Cortex of kidney (tissue), 1 donor: ENCODE data around the gene VAV2.

Experiments
- DNase-seq: peaks from one replicate; lab custom pipeline; 2025; lab: John Stamatoyannopoulos, UW

The VAV2 gene

DNA sequence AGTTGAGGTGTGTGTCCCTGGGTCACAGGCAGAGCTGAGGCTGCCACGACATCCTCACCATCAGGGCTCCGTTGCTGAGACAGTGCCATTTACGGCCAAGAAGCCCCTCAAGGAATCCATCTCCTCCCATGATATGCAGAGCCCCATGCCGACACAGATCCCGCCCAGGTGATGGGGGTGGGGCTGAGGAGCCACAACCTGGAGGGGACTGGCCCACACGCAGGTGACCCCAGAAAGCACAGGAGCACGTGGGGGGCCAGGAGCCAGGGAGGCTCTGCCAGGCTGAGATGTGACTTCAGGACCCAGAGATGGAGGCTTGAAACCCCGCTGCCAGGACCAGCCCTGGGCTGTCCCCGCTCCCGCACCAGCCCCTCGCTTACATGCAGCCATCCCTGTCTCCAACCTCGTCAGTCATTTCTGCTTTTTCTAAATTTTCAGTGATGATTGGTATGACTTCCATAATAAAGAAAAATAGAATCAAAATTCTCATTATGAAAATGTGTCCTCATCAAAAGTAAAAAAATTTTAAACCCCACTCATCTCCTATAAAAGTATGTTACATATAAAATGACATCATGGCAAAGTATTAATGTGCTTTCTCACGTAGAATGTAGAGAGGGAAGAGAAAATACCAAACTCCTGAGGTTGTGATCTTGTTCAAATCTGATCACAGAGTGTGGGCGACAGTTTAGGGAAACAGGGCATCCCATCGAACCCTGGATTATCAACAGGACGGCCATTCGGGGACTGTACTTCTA lies 155.9 kb downstream of the VAV2 start:
- DNase-seq = no peak

DNA sequence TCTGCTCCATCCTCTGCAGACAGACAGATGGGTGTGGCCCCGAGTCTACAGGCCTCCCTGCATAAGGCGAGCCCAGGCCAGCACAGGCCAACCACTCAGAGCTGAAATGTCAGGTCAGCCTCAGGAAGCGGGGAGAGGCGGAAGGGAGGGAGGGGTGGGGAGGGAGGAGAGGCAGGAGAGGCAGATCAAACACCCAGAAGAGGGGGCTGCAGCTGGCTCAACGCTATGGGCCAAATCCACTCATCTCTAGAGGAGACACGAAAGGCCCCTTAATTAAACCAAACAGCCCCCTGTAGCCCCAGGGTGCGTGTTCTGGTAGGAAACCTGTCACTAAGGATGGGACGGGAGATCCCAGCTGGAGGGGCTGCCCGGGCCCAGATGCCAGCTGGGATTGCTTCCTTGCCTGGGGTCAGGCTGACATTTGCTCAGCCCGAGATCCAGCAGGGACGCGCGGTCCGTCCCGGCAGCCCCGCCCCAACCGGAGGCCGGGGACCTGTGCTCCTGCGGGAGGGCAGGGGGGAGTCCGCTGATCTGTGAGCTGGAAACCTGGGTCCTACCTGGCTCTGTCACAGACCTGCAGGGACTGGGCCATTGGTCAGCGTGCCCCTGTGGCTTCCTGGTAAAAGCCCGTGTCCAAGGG lies 156.7 kb downstream of the VAV2 start:
- DNase-seq = no peak

DNA sequence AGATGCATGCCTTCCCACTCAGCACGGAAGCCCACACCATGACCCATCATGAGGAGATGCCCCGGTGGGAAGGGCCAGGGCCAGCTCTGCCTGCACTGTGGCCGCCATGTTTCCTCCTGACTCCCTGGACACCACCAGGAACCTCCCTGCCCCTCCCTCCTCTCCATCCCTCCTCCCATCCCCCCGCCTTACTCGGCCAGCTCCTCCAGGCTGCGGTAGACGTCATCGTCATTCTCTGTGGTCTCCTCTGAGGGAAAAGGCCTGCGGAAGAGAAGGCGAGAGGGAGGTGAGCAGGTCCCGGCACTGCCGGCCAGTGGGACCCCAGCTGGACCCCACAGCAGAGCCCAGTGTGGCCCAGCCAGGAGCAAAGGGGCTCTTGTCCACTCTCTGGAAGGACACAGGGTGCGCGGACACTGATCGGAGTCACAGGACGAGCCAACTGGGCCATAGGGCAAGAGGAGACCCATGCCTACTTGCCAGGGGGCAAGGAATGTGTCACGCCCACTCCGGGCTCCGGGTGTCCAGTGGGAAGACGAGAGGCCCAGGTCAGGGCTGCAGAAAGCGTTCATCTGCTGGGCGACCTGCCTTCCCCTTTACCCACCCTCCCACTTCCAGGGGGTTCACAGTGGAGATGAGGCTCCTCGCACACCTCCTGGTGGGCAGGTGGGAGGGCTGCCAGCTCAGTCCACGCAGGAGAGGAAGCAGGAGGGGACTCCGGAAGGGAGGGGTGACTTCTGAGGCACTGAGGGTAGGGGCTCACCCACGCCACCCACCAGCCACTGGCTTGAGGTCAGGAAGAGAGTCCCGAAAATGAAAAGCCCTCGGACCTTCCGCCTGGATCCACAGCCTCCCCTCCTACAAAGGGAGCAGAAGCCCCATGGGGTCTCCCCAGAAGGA lies 157.8 kb downstream of the VAV2 start:
- DNase-seq = no peak

DNA sequence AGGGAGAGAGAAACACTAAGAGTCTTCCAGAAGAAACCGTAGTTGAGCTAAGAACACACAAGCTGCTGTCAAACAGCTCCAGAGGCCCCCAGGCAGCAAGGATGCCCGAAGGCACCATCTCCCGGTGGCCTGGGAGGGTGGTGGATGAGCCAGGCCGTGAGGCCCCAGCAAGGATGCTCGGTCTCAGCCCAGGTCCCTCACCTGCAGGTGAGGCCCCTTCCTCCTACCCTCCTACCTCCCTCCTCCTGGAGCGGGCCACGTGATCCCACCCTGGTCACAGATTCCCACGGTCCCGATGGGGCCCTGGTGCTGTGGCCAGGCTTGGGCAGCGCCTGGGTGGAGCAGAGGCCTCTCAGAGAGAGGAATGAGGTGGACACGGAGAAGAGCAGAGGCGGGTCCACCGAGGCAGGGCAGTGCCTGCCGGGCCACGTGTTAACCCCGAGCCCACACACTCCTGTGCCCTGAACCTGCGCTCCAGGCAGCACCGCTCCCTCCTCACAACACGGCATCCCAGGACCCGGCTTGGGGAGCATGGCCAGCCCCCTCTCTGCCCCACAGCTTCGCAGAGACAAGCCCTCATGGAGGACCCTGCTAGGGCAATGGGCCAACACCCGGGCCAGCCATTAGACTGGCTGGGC lies 158.6 kb downstream of the VAV2 start:
- no peak for DNase-seq

- no peak for DNase-seq
Measured at GRCh38 chr9:133832877-133833276, 159.2 kb downstream of the VAV2 start.

DNA sequence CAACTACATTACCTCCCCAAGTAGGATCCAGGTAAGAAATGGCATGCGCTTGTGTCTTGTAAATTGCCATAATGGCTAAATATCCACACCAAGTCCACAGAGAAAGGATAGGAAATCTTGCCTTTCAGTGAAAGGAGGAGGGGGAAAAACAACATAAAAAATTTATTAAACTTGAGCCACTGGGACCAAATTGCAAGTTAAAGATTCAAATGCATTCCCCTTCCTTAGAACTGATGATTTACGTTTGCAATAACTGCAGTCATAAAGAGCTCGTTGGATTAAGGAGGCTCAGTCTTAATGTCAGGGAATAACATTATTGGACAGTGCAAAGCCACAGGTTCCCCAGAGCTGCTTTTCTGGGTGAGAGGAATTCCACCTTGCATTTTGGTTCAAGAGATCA lies 161.4 kb downstream of the VAV2 start:
- no peak for DNase-seq

- no peak for DNase-seq
Measured at GRCh38 chr9:133830310-133830709, 161.8 kb downstream of the VAV2 start.

- no peak for DNase-seq
Measured at GRCh38 chr9:133828338-133828997, 163.7 kb downstream of the VAV2 start.

DNA sequence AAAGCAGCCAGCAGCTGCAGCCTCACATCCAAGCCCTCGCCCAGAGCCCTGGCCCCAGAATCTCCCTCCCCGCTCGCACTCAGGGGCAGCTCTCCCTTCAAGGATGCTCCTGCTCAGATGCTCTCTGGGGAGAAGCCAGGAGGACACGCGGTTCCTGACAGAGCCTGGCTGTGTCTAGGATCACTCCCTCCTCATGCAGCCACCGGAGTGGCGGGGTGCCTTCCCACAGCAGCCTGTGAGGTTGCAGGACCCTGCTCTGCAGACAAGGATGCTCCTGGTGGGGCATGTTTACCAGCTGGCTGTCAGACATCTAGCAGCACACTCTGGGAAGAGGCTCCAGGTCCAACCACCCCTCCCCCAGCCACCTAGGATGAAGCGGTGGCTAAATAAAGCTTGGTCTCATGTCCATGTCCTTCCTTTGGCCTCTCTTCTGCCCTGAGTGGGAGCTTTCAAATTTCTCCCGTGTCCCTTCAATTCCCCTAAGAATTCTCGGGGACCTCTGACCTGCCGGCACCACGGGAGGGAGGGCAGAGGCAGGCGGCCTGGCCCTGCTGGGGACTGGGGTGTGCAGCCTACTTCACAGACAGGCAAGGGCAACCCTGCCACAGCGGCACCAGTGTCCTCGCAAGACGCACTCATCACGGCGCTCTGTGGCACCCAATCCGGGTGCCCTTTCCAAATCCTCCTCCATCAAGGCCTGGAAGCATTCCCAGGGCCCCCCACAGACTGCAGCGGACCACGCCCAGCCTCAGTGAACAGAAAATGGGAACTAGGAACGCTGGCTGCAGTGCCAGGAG lies 165.6 kb downstream of the VAV2 start:
- DNase-seq = no peak

DNA sequence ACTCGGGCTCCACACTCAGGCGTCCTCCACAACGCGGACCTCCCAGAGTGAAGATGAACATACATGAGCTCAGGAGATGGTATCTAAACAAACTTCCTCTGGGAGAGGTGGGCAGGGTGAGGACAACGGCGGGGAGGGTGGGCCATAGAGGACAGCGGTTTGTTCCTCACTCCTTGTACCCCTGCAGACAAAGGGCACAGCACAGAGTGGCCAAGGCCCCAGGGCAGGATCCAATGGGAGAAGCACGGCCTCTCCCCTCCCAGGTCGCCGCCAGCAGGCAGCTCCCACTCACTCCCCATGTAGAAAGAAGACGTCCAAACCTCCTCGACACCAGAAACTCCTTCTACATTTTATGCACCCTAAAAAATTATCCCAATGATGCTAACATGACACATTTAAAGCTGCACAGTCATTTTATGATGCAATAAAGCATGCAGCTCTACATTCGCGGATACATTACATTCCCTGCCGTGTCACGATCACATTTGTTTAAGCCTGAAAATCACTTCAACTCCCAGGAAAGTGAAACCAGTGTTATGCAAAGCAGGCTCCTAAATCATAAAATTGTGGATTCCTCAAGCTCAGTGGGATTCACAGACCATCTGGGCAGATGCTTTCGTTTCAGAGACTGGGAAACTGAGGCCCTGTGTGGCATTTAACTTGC lies 166.4 kb downstream of the VAV2 start:
- DNase-seq = no peak

DNA sequence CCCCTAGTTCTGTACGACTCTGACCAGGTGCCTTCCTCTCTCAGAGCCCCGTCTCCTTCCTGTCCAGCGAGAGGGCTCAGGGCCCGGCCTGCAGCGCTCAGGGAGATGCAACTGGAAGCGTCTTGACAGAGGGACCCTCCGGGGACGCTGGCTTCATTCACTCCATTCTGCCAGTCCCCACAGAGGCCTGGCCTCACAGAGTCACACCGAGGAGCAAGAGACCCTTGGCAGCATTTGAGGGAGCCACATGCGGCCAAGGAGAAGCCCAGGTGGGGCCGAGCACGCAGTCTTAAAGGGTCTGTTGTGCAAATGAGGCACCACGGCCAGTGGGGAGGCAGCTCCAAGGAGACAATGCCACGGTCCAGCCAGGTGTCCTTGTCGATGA lies 167.3 kb downstream of the VAV2 start:
- no peak for DNase-seq

DNA sequence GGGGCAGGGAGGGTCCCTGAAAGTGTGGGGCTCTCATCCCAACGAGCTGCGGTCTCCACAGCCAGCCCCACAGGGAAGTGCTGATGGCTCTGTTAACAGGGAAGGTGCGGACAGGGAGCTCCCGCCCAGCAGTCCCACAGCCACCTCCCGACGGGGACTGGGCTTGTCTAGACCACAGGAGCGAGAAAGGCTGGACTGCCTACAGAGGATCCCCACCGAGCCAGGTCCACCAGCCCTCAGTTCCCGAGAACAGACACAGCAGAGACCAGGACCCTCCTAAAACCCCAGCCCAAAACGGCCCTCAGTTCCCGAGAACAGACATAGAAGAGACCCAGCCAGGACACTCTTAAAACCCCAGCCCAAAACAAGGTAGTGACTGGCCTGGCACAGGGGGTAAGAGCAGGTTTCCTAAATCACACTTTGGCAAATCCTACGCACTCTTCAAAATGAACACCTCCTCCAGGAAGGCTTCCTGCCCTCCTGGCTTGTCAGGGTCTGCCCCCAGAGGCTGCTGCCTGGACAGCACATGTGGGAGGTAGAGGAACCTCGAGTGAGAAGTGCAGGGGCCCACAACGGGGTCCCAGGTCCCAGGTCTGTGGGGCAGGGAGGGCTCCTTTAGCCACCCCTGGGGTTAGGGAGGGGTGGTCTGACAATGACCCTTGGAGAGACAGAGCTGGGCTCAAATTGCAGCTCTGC lies 167.9 kb downstream of the VAV2 start:
- no peak for DNase-seq

DNA sequence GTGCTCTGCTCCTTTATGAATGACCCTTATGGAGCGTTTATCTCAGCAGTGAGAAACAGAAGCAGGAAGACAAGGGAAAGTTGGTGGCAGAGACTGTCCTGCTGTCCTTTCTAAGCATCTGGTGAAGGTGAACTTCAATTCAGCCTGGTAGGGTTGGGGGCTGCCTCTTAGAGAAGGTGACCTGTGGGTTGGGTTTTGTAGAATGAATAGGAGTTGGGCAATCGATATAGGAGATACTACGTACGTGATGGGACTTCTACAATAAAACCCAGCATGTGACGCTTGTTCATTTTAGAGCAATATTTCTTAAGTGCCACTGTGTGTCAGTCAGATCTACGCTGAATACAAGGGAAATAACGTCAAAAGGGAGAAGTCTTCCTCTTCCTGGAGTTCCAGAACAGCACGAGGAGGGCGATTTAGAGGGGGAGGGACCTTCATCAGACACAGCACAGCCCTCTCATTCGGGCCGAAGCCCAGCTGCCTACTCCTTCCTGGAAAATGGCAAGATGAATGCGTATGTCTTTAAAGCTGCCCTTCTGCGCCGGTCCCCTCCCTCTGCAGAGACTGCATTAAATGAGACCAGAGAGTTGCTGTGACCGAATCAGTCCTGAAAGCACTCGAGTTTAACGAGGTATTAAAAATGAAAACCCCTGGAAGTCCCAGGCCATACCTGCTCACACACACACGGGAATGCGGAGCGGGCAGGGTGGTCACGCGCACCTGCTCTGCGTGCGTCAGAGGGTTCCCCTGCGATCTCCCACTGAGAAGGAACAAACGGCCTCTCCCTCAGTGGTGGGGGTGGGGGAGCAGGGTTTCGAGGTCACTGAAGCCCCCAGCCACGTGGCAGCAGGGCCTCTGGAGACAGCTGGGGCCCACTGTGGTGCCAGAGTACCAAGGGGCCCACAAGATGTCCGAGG lies 168.7 kb downstream of the VAV2 start:
- no peak for DNase-seq

DNA sequence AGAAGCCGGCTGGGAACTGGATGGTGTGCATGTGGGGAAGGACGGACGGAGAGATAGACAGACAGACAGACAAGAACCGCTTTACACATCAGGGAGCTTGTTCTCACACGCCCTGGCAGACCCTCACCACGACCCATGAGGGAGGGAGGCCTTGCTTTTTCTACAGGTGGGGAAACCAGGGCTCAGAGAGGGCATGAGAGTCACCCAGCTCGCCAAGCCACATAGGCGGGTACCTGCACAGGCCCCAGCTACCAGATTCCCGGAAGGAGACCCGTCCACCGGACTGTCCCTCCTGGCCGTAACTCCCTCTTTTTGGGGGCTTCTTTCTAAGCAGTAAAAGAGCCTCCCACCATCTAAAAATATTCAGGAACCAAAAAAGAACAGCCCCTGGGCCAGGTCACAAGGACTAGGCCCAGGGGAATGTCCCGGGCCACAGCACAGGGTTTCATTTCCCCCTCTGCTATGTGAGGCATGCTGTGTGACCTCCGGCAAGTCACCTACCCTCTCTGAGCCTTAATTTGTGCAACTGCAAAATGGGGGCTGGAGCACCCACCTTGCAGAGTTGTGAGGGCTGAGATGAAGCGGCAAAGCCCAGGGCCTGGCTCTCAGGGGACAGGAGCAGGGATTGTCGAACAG lies 169.6 kb downstream of the VAV2 start:
- no peak for DNase-seq

DNA sequence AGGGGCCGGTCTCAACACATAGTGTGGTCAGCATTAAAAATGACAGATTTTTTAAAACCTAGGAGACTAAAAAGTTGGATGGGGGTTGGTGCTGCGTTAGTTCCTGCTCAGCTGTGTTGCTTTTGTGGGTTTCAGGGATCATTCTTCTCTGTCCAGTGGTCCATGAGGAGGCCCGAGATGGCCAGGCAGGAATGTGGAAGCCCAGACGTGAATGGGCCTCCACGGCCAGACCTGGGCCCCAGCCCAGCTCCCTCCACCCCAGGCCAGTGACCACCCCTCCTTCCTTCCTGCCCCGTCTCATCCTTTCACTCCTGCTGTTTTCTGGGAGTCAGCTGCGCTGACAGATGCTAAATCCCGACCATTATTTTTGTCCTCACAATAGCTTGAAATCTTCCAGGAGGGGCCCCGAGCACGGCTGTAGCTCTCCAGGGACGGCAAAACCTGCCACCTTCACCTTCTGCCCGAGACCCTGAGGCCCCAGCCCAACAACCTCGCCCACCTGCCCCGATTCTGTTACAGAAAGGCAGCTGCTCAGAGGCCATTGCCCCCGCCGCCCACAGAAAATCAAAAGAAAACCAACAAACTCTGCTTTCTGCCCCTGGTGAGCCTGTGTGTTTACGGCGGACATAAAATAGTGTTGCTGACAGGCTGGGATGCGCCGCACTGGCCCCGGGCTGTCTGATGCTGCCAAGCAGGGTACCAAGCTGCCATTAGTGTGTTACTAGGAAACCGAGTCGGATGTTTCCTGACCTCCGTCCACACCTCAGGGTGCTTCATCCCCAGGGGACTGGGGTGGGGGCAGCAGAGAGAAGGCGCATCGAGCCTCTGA lies 170.3 kb downstream of the VAV2 start:
- DNase-seq = no peak

GRCh38 chr9:133819923-133820322 lies 172.2 kb downstream of the VAV2 start:
- DNase-seq = no peak

DNA sequence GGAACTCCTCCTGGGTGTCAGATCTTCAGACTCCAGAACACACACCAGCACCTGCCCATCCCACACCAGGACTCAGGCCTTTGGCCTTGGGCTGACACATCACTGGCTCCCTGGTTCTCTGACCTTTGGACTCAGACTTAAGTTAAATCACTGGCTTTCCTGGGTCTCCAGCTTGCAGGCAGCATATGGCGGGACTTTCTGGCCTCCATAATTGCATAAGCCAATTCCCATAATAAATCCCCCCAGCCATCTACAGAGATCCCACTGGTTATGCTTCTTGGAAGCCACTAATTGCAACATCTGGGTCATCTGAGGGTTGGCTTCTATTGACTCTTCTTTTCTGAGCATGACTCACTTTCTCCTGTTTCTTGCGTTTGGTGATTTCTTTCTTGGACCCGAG lies 173.7 kb downstream of the VAV2 start:
- DNase-seq = no peak
